Astrocyte of the hippocampus (primary cell): Measurements from ENCODE around the gene TNNC2.
"Not testable (repeated sequence)": the region's sequence is repeated elsewhere in the genome, so short reads cannot be mapped to it uniquely, and the experiment has no call there.

Source experiments
- DNase-seq: peaks from one replicate; pipeline ENCODE4 v3.0.0; 2011; ENCODE audit warnings: low read depth, low spot score

The TNNC2 gene

GRCh38 chr20:45822857-45823256 lies 4.3 kb downstream of the TNNC2 start:
- DNase-seq, result peak; percentile 56

GRCh38 chr20:45821947-45822346 lies 5.2 kb downstream of the TNNC2 start:
- no peak for DNase-seq

DNA sequence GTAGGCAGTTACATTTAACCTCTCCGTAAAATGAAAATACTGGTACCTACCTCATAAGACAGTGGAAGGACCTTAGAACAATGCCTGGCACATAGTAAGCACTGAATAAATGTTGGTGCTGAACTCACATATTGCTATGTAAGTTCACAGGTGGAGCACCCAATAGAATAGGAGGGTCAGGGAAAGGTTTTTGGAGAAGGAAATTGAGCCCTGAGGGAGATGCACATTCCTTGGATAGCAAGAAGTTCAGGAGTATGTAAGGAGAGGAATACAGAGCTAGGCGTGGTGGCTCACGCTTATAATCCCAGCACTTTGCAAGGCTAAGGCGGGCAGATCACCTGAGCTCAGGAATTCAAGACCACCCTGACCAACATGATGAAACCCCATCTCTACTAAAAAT lies 7.6 kb downstream of the TNNC2 start:
- DNase-seq, result no peak

GRCh38 chr20:45818239-45818638 lies 8.9 kb downstream of the TNNC2 start:
- DNase-seq, result no peak

- peak; percentile 92 for DNase-seq
These were observed 9.5 kb downstream of the TNNC2 start for GRCh38 chr20:45817376-45818194.

DNA sequence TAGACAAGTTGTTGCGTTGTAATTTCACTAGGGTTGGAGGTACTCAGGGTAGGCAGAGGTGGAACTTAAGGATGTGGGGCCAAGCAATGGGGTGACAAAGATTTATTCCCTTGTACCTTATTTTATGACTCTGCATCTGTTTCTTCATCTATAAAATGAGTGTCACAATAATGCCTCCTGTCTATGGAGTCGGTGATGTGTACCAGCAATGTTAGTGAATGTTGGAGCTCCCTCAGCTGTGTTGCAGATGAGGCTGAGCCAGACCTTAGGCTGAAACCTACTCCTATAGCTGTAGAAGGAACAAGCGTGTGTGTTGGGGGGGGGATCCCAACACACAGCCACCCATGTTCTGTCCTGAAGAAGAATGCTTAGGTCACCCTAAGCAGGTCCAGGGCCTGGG lies 10.2 kb downstream of the TNNC2 start:
- DNase-seq, result no peak

DNA sequence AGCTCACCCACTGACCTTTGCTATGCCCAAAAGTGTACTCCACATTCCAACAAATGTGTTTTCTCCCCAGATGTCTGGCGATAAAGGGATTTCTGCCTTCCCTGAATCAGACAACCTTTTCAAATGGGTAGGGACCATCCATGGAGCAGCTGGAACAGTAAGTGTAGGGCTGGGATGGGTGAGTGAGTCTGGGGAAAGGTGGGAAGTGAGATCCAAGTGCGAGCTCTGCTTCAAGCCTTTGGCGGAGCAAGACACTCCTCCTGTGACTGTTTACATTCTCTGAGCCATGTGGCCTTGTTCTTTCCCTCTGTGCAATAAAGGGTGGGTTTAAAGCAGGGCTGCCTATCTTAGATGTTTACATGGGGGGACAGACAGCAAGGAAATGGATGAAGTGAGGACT lies 12.8 kb downstream of the TNNC2 start:
- no peak for DNase-seq

DNA sequence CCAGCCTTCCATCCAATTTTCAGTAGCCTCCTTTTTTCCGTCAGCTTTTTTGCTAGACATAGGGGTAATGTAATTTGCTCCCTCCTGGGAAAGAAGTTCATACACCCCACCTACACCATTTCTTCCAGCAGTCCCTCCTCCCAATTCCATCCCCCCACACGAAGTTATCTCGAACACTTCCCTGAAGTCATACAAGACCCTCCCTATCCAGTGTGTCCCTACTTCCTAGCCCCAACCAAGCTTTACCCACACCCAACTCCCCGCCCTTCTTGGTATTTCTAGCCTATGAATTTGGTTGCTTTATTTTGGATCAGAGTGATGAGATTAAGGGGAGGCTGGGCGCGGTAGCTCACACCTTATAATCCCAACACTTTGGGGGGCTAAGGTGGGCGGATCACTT lies 13.6 kb downstream of the TNNC2 start:
- DNase-seq, result no peak

- DNase-seq, result no peak
These were observed 14.1 kb downstream of the TNNC2 start for GRCh38 chr20:45813006-45813340.

GRCh38 chr20:45812157-45813005 lies 14.7 kb downstream of the TNNC2 start, which contains the start of gene UBE2C:
Gene UBE2C (plus strand): TSS chr20:45812644. CDS start chr20:45812696, 52 bp downstream.
- peak; percentile 100 for DNase-seq

DNA sequence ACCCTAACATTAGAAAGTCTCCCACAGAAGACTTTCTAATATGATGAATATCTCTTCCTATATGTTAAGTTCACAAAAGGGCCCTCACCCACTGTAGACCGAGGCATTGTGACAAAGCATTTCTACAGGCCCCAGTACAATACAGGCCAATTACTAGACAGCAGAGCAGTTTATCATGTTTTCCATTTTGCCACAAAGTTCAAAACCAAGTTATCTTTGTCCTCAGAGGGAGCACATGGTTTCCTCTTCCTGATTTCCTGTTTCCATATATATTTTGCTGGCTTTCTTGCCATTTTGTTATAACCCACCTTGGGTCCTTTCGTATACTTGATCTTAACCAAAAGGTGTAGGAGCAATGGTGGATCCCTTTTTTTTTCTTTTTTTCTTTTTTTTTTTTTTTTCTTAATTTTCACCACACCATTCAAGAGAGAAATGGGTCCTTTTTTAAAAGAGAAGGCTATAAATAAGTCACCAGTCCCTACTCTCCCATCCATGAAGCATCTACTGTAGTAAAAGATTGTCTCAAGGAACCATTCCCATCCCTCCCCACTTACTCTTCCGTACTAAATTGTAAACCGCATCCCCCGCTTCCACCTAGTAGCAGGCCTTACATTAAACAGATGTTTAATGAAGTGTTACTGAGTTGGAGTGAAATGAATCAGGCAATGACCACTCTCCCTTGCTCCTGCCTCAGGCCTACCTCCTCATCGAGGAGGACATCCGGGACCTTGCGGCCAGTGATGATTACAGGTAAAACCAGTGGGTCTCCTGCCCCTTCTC lies 16.7 kb downstream of the TNNC2 start:
- no peak for DNase-seq

GRCh38 chr20:45801851-45802250 lies 25.3 kb downstream of the TNNC2 start:
- no peak for DNase-seq

DNA sequence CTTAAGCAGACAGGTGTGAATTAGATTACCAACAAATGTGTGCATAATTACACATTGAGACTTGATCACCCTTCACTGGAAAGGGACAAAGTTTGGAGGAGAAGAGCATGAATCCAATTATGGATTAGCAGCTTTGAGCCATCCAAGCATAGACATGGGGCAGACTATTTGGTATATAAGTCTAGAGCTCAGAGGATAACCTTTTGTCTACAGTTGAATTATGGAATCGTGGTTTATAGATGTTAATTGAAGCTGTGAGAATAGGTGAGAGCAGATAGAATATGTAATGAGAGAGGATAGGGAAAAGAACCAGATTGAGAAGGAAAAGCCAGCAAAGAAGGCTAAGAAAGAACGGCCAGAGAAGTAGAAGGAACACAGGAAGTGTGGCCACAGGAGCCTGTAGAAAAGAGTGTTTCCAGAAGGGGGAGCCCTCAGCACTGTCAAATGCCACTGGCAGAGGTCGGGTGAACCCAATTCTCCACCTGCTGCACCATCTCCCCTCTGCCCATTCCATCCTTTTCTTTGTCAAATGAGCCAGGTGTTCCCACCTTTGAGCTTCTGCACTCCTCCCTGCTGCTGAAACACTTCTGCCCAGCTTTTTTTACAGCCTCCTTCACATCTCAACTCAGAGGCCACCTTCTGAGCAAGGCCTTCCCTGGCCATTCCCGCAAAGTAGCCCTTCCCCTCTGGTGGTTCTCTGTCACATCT lies 28.0 kb downstream of the TNNC2 start:
- peak; percentile 69 for DNase-seq

- not testable (repeated sequence) for DNase-seq
These were observed 29.2 kb downstream of the TNNC2 start for GRCh38 chr20:45797955-45798354.

DNA sequence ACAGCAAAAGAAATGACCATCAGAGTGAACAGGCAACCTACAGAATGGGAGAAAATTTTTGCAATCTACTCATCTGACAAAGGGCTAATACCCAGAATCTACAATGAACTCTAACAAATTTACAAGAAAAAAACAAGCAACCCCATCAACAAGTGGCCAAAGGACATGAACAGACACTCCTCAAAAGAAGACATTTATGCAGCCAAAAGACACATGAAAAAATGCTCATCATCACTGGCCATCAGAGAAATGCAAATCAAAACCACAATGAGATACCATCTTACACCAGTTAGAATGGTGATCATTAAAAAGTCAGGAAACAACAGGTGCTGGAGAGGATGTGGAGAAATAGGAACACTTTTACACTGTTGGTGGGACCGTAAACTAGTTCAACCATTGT lies 29.6 kb downstream of the TNNC2 start:
- not testable (repeated sequence) for DNase-seq

GRCh38 chr20:45796337-45797065 lies 30.6 kb downstream of the TNNC2 start:
- no peak for DNase-seq

DNA sequence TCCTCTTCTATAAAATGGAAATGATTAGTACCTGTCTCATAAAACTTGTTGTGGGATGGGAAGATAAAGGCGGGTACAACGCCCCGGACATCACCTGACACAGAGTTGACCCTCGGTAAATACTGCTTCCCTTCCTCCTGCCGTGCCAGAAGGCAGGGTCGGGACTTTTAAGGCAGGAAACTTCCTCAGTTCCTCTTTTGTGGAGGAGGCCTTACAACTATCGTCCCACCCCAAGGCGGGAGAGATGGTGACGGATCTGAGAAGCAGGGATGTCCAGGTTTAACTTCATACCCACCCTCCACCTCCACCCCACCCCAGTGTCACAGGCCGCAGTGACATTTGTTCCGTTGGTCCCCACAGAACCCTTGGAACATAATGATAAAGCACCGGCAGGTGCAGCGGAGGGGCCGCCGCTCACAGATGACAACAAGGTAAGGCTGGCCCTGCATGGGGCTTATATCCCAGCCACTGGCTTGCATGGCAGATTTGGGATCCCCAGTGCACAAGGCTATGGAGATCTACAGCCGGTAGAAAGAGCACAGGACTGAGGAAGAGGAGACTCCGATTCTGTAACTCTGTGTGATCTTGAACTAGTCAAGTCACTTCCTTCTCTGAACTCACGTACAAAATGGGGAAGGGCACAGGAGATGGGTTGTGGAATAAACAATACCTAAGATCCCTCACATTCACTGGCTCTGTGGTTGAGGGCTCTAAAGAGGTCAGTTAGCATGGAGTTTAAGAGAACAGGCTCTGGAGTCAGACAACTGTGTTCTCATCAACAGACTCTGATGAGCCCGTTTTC lies 34.6 kb downstream of the TNNC2 start:
- DNase-seq, result no peak

GRCh38 chr20:45788351-45788750 lies 38.8 kb downstream of the TNNC2 start:
- DNase-seq, result no peak

DNA sequence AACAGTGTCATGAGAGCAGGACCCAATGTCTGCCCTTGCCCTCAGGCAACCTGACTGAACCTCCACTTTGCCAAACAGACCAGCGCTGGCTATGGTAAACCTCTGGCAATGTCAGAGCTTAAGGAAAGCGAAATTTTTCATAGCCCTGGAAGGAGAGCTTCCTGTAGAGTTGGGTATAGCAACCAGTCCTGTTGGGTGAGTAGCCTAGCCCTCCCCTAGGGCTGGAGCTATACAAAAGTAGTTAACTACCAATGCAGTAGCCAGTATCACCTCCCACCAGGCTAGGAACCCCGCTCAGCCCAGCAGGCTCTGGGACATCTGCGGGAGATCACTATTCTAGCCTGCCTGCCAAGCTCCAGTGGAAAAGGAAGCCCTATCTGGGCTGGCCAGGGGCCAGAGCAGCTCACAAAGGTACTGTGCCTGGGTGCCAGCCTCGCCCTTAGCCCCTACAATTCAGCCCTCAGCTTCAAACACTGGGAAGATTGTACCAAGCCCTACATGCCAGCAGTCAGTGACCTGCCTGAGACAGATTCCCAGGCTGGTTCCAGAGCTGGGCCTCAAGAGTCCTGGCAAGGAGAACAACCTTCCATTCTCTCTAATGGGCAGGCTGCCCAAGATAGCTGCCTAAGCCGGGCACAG lies 43.3 kb downstream of the TNNC2 start:
- peak; percentile 37 for DNase-seq
